Measurements from ENCODE around the gene AIP. TPM values are rescaled to one million over a fixed set of nuclear protein-coding genes. Genes with fewer than 3 reads are reported as not detected.

Gene AIP
- total and polyA plus RNA-seq, 3 donors from 2014 or later: 34.6 to 61.7 (median 60.7) TPM

GRCh38 chr11:67525275-67525976 lies 42.6 kb downstream of the AIP start:
- Histone ChIP-seq H3K27ac (no peak overlapping the region), H3K9me3 (no peaks in the 10 kb centered on the region), H3K4me3 (no peak overlapping the region), H3K27me3 (no peaks in the 10 kb centered on the region), H3K4me1 (no peaks in the 10 kb centered on the region), H3K36me3 (ENCODE audit: low read depth, missing control alignments) (no peaks in the 10 kb centered on the region)
- intact Hi-C loops (cut with DNase I; ENCODE audit: low total_unique reads): no loop called here
- DNase-seq: no peak
- WGBS, 2 donors: 65 to 82% methylated on average over 5 of the region's 5 CpGs
- no peak for TF ChIP-seq POLR2A (IDR thresholded peaks at IDR 0.05)
- TF ChIP-seq, protein P1, sequence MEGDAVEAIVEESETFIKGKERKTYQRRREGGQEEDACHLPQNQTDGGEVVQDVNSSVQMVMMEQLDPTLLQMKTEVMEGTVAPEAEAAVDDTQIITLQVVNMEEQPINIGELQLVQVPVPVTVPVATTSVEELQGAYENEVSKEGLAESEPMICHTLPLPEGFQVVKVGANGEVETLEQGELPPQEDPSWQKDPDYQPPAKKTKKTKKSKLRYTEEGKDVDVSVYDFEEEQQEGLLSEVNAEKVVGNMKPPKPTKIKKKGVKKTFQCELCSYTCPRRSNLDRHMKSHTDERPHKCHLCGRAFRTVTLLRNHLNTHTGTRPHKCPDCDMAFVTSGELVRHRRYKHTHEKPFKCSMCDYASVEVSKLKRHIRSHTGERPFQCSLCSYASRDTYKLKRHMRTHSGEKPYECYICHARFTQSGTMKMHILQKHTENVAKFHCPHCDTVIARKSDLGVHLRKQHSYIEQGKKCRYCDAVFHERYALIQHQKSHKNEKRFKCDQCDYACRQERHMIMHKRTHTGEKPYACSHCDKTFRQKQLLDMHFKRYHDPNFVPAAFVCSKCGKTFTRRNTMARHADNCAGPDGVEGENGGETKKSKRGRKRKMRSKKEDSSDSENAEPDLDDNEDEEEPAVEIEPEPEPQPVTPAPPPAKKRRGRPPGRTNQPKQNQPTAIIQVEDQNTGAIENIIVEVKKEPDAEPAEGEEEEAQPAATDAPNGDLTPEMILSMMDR (IDR thresholded peaks at IDR 0.05): no peak

DNA sequence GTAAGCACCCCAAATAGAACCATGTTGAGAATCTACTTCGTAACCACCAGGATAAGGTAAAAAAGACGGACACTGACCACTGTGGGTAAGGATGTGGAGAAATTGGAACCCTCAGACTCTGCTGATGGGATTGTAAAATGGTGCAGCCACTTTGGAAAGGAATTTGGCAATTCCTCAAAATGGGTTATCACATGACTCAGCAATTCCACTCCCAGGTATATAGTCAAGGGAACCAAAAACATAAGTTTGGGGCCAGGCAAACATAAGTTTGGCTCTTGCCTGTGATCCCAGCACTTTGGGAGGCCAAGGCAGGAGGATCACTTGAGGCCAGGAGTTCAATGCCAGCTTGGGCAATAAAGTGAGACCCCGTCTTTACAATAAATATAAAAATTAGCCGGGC lies 45.5 kb downstream of the AIP start:
- intact Hi-C loops (cut with DNase I; ENCODE audit: low total_unique reads): no loop called here
- H3K27me3 ChIP-seq: no peaks in the 10 kb centered on the region
- H3K4me3 ChIP-seq: no peak overlapping the region
- H3K4me1 ChIP-seq: no peaks in the 10 kb centered on the region
- no peak for TF ChIP-seq POLR2A (IDR thresholded peaks at IDR 0.05)
- TF ChIP-seq, protein P1 (IDR thresholded peaks at IDR 0.05): no peak
- no peaks in the 10 kb centered on the region for H3K36me3 ChIP-seq (ENCODE audit: low read depth, missing control alignments)
- no peak for DNase-seq
- H3K27ac ChIP-seq: no peak overlapping the region
- H3K9me3 ChIP-seq: no peaks in the 10 kb centered on the region
- WGBS, 2 donors: 85 to 93% methylated on average over 4 of the region's 4 CpGs

DNA sequence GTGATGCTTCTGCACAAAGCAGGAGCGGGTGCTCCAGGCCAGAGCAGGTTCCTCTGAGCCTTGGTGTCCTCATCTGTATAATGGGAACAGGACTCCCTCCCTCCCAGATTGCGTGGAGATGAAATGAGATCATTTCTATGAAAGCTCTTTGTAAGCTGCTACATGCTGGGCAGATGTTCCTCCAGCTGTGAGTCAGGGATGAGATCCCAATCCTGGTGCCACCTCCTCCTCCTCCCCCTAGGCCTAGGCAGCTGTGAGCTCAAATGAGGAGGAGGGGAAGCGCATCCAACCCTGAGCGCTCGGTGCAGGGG lies 47.4 kb downstream of the AIP start:
- DNase-seq: no peak
- no peaks in the 10 kb centered on the region for H3K36me3 ChIP-seq (ENCODE audit: low read depth, missing control alignments)
- intact Hi-C loops (cut with DNase I; ENCODE audit: low total_unique reads): no loop called here
- H3K9me3 ChIP-seq: no peaks in the 10 kb centered on the region
- no peak for TF ChIP-seq POLR2A (IDR thresholded peaks at IDR 0.05)
- TF ChIP-seq, protein P1 (IDR thresholded peaks at IDR 0.05): no peak
- WGBS, 2 donors: 40 to 63% methylated on average over 2 to 5 of the region's 5 CpGs
- H3K27me3 ChIP-seq: no peaks in the 10 kb centered on the region
- no peaks in the 10 kb centered on the region for H3K4me1 ChIP-seq
- peak overlapping the region in 1 of 2 donors; percentile 23 for H3K4me3 ChIP-seq
- H3K27ac ChIP-seq: no peak overlapping the region

DNA sequence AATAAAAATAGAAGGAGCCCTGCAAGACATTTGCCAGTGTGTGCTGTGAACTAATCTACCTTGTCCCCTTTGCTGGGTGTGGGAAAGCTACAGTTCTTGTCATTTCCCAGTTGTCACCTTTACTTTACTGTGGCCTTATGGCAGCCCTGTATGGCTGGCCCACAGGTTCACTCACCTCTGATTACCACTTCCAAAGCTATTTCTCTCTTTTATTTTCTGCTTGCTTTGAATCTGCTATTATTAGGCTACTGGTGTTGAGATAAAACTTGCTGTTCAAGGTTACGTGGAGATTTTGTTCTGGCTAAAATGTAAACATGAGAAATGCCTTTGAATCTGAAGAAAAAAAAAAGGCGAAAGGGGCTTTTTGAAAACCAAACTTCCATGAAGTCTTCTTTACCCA lies 50.1 kb downstream of the AIP start:
- WGBS, 2 donors: 58 to 65% methylated on average over 2 of the region's 2 CpGs
- H3K27me3 ChIP-seq: no peaks in the 10 kb centered on the region
- DNase-seq: no peak
- intact Hi-C loops (cut with DNase I; ENCODE audit: low total_unique reads): no loop called here
- no peaks in the 10 kb centered on the region for H3K4me1 ChIP-seq
- no peak overlapping the region for H3K27ac ChIP-seq
- TF ChIP-seq, protein P1 (IDR thresholded peaks at IDR 0.05): no peak
- no peak for TF ChIP-seq POLR2A (IDR thresholded peaks at IDR 0.05)
- H3K4me3 ChIP-seq: no peak overlapping the region
- no peaks in the 10 kb centered on the region for H3K9me3 ChIP-seq
- no peaks in the 10 kb centered on the region for H3K36me3 ChIP-seq (ENCODE audit: low read depth, missing control alignments)

DNA sequence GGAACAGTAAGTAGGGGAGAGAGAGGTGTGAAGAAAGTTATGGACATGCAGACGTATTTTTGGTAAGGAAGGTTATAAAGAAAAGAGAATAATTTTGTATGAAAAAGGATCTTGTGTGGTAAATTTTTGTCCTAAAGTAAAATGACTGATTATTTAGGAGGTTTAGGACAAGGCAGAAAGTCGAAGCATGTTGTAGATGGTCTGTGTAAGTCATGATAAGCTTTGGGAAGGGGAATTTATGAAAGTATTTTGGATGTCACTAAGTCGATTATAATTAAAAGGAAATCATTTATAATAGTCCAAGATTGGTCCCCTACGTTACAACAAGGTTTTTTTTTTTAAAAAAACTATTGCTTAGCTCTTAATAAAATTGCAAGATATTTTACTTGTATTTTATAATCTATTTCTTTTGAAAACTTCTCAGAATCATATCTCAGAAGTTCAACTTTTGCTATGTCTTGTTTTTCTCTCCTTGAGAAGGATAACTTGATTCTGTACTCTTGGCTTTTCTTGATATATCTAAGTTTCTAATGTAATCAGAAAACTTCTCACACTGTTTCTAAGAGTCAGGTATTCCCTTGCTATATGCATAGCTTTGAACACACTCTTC lies 51.3 kb downstream of the AIP start:
- intact Hi-C loops (cut with DNase I; ENCODE audit: low total_unique reads): no loop called here
- H3K27me3 ChIP-seq: no peaks in the 10 kb centered on the region
- TF ChIP-seq POLR2A (IDR thresholded peaks at IDR 0.05): no peak
- TF ChIP-seq, protein P1 (IDR thresholded peaks at IDR 0.05): no peak
- no peaks in the 10 kb centered on the region for H3K9me3 ChIP-seq
- H3K27ac ChIP-seq: no peak overlapping the region
- H3K36me3 ChIP-seq (ENCODE audit: low read depth, missing control alignments): no peaks in the 10 kb centered on the region
- 49 to 53% methylated on average over 4 of the region's 4 CpGs for WGBS, 2 donors
- no peak for DNase-seq
- H3K4me1 ChIP-seq: no peaks in the 10 kb centered on the region
- H3K4me3 ChIP-seq: no peak overlapping the region

Data from testis (tissue), 3 donors.